Measurements from ENCODE around the gene LPP. TPM values are rescaled to one million over a fixed set of nuclear protein-coding genes. Genes with fewer than 3 reads are reported as not detected.

The LPP gene
- total and polyA plus RNA-seq, 10 of the 15 experiments (the other 5 are each of a cell fraction or from before 2014, with no cell fraction given) = under 0.01 to 0.62 (median 0.03) TPM

- ChIA-PET SMC1A (ENCODE audit: uncharacterized antibody, unreplicated experiment) (interaction anchor here (0.6 kb wide), 1 partner anchor 52 kb away, joined by 4 read pairs; no protein-coding TSS in a partner anchor), RAD21 (ENCODE audit: unreplicated experiment) (no interaction called here), POLR2A (no interaction called here), CTCF (no interaction called here)
- Histone ChIP-seq H3K27ac (ENCODE audit: control insufficient read depth, insufficient read depth) (no peak overlapping the region), H3K27me3 (replicated peaks in 1 of 2; ENCODE audit: control insufficient read depth in 2 of 2, insufficient read depth in 2 of 2, low read length in 1 of 2) (no peaks in the 10 kb centered on the region), H3K9me3 (replicated peaks; ENCODE audit: control insufficient read depth, insufficient read depth, low read length) (no peaks in the 10 kb centered on the region), H2AFZ (ENCODE audit: control insufficient read depth, low read depth, low read length) (no peak overlapping the region), H3K9ac (ENCODE audit: control insufficient read depth, insufficient read depth, low read length) (no peak overlapping the region), H3K4me1 (ENCODE audit: control insufficient read depth, insufficient read depth, low read length) (no peaks in the 10 kb centered on the region), H3K79me2 (ENCODE audit: control insufficient read depth, insufficient read depth, low read length) (no peaks in the 10 kb centered on the region), H3K4me2 (ENCODE audit: control insufficient read depth, insufficient read depth) (no peak overlapping the region), H3K36me3 (ENCODE audit: control insufficient read depth in 2 of 2, insufficient read depth in 2 of 2, low read length in 1 of 2) (no peaks in the 10 kb centered on the region), H4K20me1 (ENCODE audit: control insufficient read depth, insufficient read depth) (no peaks in the 10 kb centered on the region), H3K4me3 (no peak overlapping the region)
- ATAC-seq (no peak), FAIRE-seq (no peak), DNase-seq (ENCODE audit: low read depth, low spot score) (no peak)
- TF ChIP-seq ELK1 (IDR thresholded peaks at IDR 0.05; ENCODE audit: low read depth, low read length) (no peak), SMAD1 (IDR thresholded peaks at IDR 0.05; ENCODE audit: low read depth, partially characterized antibody) (no peak), RFX5 (IDR thresholded peaks at IDR 0.05; ENCODE audit: low read depth, low read length) (no peak), ZBTB11 (CRISPR knock-in tag; IDR thresholded peaks at IDR 0.05) (no peak)
- intact Hi-C loops (cut with micrococcal nuclease; ENCODE audit: unreplicated experiment) = no loop called here
- in situ Hi-C loops (cut with MboI) = no loop called here
- BruUV-seq (replicated peaks) = no TSS peak
These were observed 473.7 kb downstream of the LPP start for GRCh38 chr3:188627652-188628051.

Measured in GM12878 (cell line).